Panc1 (cell line): ENCODE measurements around the gene CTSG. TPM values are rescaled to one million over a fixed set of nuclear protein-coding genes. Genes with fewer than 3 reads are reported as not detected.

ENCODE experiments used
- ATAC-seq: fragments of 200-7000 bp; cut with Tn5 transposase; 2 replicates; pipeline ENCODE4 v1.9.1; 2020; ENCODE audit warnings: mild to moderate bottlenecking, moderate library complexity
- BruUV-seq: library from RNA; stranded (reverse); fragments of 400-500 nt; replicated peaks from 2 replicates; lab custom pipeline; 2021; lab: Mats Ljungman, UMichigan
- CTCF ChIA-PET: fragments of 300-600 bp; sonication (Branson Sonifier 250); formaldehyde crosslinking; loops from one replicate; lab custom pipeline; 2022; ENCODE audit warnings: antibody characterized with exemption; lab: Charles Lee
- POLR2A ChIA-PET: fragments of 300-600 bp; sonication (Branson Sonifier 250); formaldehyde crosslinking; loops from one replicate; lab custom pipeline; 2022; ENCODE audit warnings: antibody characterized with exemption; lab: Charles Lee
- DNase-seq: peaks from one replicate; pipeline ENCODE4 v3.0.0-alpha.2; 2010; ENCODE audit warnings: low read depth, low spot score
- H3K27ac ChIP-seq: 2 replicates; pipeline ENCODE4 v1.5.1; 2011; ENCODE audit warnings: mild to moderate bottlenecking, low read length, inconsistent platforms
- H3K27me3 ChIP-seq: fragments of 200-500 bp; sonication (Bioruptor generic); 2 replicates; pipeline ENCODE4 v1.6.0; 2014; ENCODE audit warnings: low read length, inconsistent platforms; ENCODE audit not compliant: control insufficient read depth, insufficient read depth
- H3K36me3 ChIP-seq: fragments of 200-500 bp; sonication (Bioruptor generic); 2 replicates; pipeline ENCODE4 v1.5.1; 2014; ENCODE audit warnings: inconsistent platforms, mild to moderate bottlenecking, low read length, moderate library complexity; ENCODE audit not compliant: control insufficient read depth, insufficient read depth
- H3K4me1 ChIP-seq: 2 replicates; pipeline ENCODE4 v1.5.1; 2011; ENCODE audit warnings: inconsistent platforms, mild to moderate bottlenecking, low read length, moderate library complexity; ENCODE audit not compliant: control insufficient read depth, insufficient read depth
- H3K4me3 ChIP-seq, 2 experiments: 2 replicates each; pipeline ENCODE4 v1.5.1; 2011 to 2012; ENCODE audit warnings: low read depth in 2 of 2, low read length in 2 of 2, mild to moderate bottlenecking in 2 of 2, inconsistent platforms in 1 of 2, moderate library complexity in 1 of 2
- H3K9me3 ChIP-seq: fragments of 200-500 bp; sonication (Bioruptor generic); 2 replicates; pipeline ENCODE4 v1.5.1; 2014; ENCODE audit warnings: low read depth, mild to moderate bottlenecking, inconsistent platforms, low read length, moderate library complexity; ENCODE audit not compliant: control insufficient read depth, insufficient read depth
- CTCF ChIP-seq: fragments of 450-650 bp; IDR thresholded peaks from 2 replicates; pipeline ENCODE4 v1.5.1; 2017; ENCODE audit warnings: mild to moderate bottlenecking
- POLR2AphosphoS5 ChIP-seq: IDR thresholded peaks from 2 replicates; pipeline ENCODE4 v1.6.1; 2012; ENCODE audit warnings: mild to moderate bottlenecking, low read depth, low read length, moderate library complexity
- SIN3A ChIP-seq: IDR thresholded peaks from 2 replicates; pipeline ENCODE4 v1.6.1; 2012; ENCODE audit warnings: low read depth, mild to moderate bottlenecking, low read length, moderate library complexity, borderline replicate concordance; ENCODE audit not compliant: insufficient read depth
- TCF7L2 ChIP-seq: IDR thresholded peaks from 2 replicates; pipeline ENCODE4 v1.6.1; 2011; ENCODE audit warnings: mild to moderate bottlenecking, low read depth, low read length, inconsistent platforms
- in situ Hi-C: cut with HindIII; loops from 2 replicates; pipeline ENCODE4 v1.10.0; 2016; ENCODE audit warnings: low sequenced_read_pairs, low pct_unique_long_range_greater_than_20kb
- intact Hi-C: fragments of 100-400 bp; cut with micrococcal nuclease; formaldehyde crosslinking; loops from one replicate; pipeline ENCODE4 v1.10.0; 2022; ENCODE audit not compliant: unreplicated experiment
- total RNA-seq: library from RNA; stranded (reverse); gene quantifications from one replicate; pipeline ENCODE4 v1.2.1, GENCODE V29; 2021; ENCODE audit not compliant: unreplicated experiment
- TF ChIP-seq, protein P1 (sequence below), 2 experiments: IDR thresholded peaks; 2 replicates each; pipeline ENCODE4 v1.6.1; 2011 to 2012; ENCODE audit warnings: low read depth in 2 of 2, control low read depth in 1 of 2, low read length in 1 of 2, mild to moderate bottlenecking in 1 of 2, moderate library complexity in 1 of 2; ENCODE audit not compliant: insufficient read depth in 1 of 2

Gene CTSG
- total RNA-seq, 1 experiment from 2014 or later: not detected

DNA sequence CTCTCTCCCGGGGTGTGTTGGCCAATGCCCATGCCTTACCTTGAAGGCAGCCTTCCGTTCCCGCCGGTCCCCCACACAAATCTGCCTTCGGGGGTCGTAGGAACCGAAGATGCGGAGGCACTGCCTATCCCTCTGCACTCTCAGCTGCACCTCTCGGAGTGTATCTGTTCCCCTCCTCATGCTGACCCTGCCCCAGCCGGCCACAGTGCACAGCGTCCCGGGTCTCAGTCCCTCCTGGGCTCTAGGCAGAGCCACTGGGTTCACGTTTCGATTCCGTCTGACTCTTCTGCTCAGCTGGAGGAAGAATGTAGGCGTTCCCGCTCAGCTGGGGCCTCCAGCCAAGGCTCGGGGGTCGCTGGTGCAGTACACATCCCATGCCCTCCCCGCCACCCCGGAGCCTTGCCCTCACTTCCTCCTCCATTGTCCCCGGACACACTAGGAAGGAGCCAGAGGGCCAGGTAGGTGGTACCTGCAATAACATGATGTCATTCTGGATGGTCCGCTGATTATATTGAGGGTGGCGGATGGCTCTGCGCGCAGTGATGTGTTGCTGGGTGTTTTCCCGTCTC, 1.8 kb downstream of the CTSG start:
- Histone ChIP-seq H3K27ac (no peak overlapping the region), H3K27me3 (no peaks in the 10 kb centered on the region; the same call in 1 of the 2 replicates), H3K36me3 (no peaks in the 10 kb centered on the region), H3K4me1 (no peaks in the 10 kb centered on the region), H3K4me3 (no peak overlapping the region), H3K9me3 (no peaks in the 10 kb centered on the region)
- BruUV-seq: no TSS peak
- ChIA-PET POLR2A (no interaction called here), CTCF (no interaction called here)
- ATAC-seq (no peak), DNase-seq (no peak)
- no peak for TF ChIP-seq POLR2AphosphoS5
- TF ChIP-seq, protein P1, sequence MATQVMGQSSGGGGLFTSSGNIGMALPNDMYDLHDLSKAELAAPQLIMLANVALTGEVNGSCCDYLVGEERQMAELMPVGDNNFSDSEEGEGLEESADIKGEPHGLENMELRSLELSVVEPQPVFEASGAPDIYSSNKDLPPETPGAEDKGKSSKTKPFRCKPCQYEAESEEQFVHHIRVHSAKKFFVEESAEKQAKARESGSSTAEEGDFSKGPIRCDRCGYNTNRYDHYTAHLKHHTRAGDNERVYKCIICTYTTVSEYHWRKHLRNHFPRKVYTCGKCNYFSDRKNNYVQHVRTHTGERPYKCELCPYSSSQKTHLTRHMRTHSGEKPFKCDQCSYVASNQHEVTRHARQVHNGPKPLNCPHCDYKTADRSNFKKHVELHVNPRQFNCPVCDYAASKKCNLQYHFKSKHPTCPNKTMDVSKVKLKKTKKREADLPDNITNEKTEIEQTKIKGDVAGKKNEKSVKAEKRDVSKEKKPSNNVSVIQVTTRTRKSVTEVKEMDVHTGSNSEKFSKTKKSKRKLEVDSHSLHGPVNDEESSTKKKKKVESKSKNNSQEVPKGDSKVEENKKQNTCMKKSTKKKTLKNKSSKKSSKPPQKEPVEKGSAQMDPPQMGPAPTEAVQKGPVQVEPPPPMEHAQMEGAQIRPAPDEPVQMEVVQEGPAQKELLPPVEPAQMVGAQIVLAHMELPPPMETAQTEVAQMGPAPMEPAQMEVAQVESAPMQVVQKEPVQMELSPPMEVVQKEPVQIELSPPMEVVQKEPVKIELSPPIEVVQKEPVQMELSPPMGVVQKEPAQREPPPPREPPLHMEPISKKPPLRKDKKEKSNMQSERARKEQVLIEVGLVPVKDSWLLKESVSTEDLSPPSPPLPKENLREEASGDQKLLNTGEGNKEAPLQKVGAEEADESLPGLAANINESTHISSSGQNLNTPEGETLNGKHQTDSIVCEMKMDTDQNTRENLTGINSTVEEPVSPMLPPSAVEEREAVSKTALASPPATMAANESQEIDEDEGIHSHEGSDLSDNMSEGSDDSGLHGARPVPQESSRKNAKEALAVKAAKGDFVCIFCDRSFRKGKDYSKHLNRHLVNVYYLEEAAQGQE (IDR thresholded peaks at IDR 0.05; ENCODE audit: insufficient read depth in 1 of 2, low read depth in 2 of 2, low read length in 1 of 2): no peak
- TF ChIP-seq TCF7L2: no peak
- TF ChIP-seq SIN3A: no peak
- TF ChIP-seq CTCF: no peak
- in situ Hi-C loops: no loop called here
- intact Hi-C loops: no loop called here

GRCh38 chr14:24566318-24566717, 9.7 kb downstream of the CTSG start:
- ChIA-PET POLR2A (no interaction called here), CTCF (no interaction called here)
- no peak for TF ChIP-seq POLR2AphosphoS5
- ATAC-seq: no peak
- BruUV-seq: no TSS peak
- Histone ChIP-seq H3K9me3 (no peaks in the 10 kb centered on the region), H3K27me3 (no peaks in the 10 kb centered on the region), H3K4me3 (no peak overlapping the region), H3K27ac (no peak overlapping the region), H3K36me3 (no peaks in the 10 kb centered on the region), H3K4me1 (no peaks in the 10 kb centered on the region)
- no peak for DNase-seq
- intact Hi-C loops: no loop called here
- in situ Hi-C loops: no loop called here

DNA sequence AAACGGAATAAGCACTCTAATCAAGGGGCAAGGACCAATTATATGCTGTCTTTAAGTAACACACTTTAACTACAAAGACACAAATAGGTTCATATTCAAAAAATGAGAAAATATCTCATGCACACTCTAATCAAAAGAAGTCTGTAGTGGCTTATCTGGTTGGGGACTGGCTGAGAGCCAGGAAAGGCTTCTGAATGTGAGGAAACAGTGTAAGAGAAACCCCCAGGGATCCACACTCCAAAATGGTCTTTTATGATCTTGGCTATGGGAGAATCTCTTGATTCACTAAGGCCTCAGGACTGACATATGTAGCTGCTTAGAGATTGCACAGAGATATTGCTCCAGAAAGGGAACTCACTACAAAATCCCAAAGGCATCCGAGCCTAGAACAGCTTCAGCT, 10.3 kb downstream of the CTSG start:
- POLR2A ChIA-PET: no interaction called here
- BruUV-seq: no TSS peak
- in situ Hi-C loops: no loop called here
- no peak overlapping the region for H3K4me3 ChIP-seq
- no peaks in the 10 kb centered on the region for H3K27me3 ChIP-seq
- DNase-seq (no peak), ATAC-seq (no peak)
- CTCF ChIA-PET: no interaction called here
- no peaks in the 10 kb centered on the region for H3K4me1 ChIP-seq
- intact Hi-C loops: no loop called here
- no peak overlapping the region for H3K27ac ChIP-seq
- no peaks in the 10 kb centered on the region for H3K9me3 ChIP-seq
- no peak for TF ChIP-seq CTCF
- TF ChIP-seq TCF7L2: no peak
- no peak for TF ChIP-seq POLR2AphosphoS5
- TF ChIP-seq SIN3A: no peak
- TF ChIP-seq, protein P1 (IDR thresholded peaks at IDR 0.05; ENCODE audit: insufficient read depth in 1 of 2, low read depth in 2 of 2, low read length in 1 of 2): no peak
- no peaks in the 10 kb centered on the region for H3K36me3 ChIP-seq
